HG03045 (cell line): ENCODE results near the gene RABL2A.
"Not testable (repeated sequence)": the region's sequence is repeated elsewhere in the genome, so short reads cannot be mapped to it uniquely, and the experiment has no call there.

ENCODE experiments used
- ATAC-seq: cut with Tn5 transposase; IDR thresholded peaks from one replicate; pipeline ENCODE4 v1.9.1; 2021; ENCODE audit warnings: mild to moderate bottlenecking, moderate library complexity; ENCODE audit not compliant: unreplicated experiment

RABL2A gene

GRCh38 chr2:113626616-113627330 is at the start of gene RABL2A:
RABL2A (plus strand) TSS chr2:113627266; CDS start chr2:113628607, 1,341 bp downstream.
- peak; percentile 96 for ATAC-seq

GRCh38 chr2:113578508-113578907 is 48.6 kb upstream of the RABL2A start:
- ATAC-seq = not testable (repeated sequence)

GRCh38 chr2:113582473-113582872 is 44.6 kb upstream of the RABL2A start:
- ATAC-seq = not testable (repeated sequence)

GRCh38 chr2:113583521-113584225 is 43.4 kb upstream of the RABL2A start:
- ATAC-seq = not testable (repeated sequence)

GRCh38 chr2:113584311-113585092 is 42.6 kb upstream of the RABL2A start:
- ATAC-seq = not testable (repeated sequence)

- not testable (repeated sequence) for ATAC-seq
Measured at GRCh38 chr2:113587201-113587600, 39.9 kb upstream of the RABL2A start.

- not testable (repeated sequence) for ATAC-seq
Measured at GRCh38 chr2:113589591-113589990, 37.5 kb upstream of the RABL2A start.

- not testable (repeated sequence) for ATAC-seq
Measured at GRCh38 chr2:113591926-113592325, 35.1 kb upstream of the RABL2A start.

GRCh38 chr2:113593280-113593679 is 33.8 kb upstream of the RABL2A start:
- ATAC-seq = not testable (repeated sequence)

- ATAC-seq = not testable (repeated sequence)
Measured at GRCh38 chr2:113595725-113596124, 31.3 kb upstream of the RABL2A start.

GRCh38 chr2:113597164-113597563 is 29.9 kb upstream of the RABL2A start:
- ATAC-seq = not testable (repeated sequence)

GRCh38 chr2:113597572-113597971 is 29.5 kb upstream of the RABL2A start:
- ATAC-seq = not testable (repeated sequence)

- not testable (repeated sequence) for ATAC-seq
Measured at GRCh38 chr2:113598180-113598579, 28.9 kb upstream of the RABL2A start.

GRCh38 chr2:113598738-113599137 is 28.3 kb upstream of the RABL2A start:
- not testable (repeated sequence) for ATAC-seq

- ATAC-seq = not testable (repeated sequence)
Measured at GRCh38 chr2:113599208-113599607, 27.9 kb upstream of the RABL2A start.

- ATAC-seq = not testable (repeated sequence)
Measured at GRCh38 chr2:113602040-113602769, 24.9 kb upstream of the RABL2A start.

GRCh38 chr2:113602869-113603466 is 24.1 kb upstream of the RABL2A start:
- ATAC-seq = no peak

GRCh38 chr2:113603467-113604084 is 23.5 kb upstream of the RABL2A start:
- peak; percentile 100 for ATAC-seq

GRCh38 chr2:113604085-113604477 is 23.0 kb upstream of the RABL2A start:
- ATAC-seq = not testable (repeated sequence)

- not testable (repeated sequence) for ATAC-seq
Measured at GRCh38 chr2:113604661-113605060, 22.4 kb upstream of the RABL2A start.
